GM12801 (cell line): ENCODE results near the gene TMEM217.

Experiments
- CTCF ChIP-seq: IDR thresholded peaks from one replicate; pipeline ENCODE4 v1.5.1; 2011; ENCODE audit warnings: control low read depth; ENCODE audit not compliant: insufficient read length; ENCODE audit errors: extremely low read depth

The TMEM217 gene

GRCh38 chr6:37256692-37257319 is 1.1 kb downstream of the TMEM217 start:
- no peak for TF ChIP-seq CTCF

- no peak for TF ChIP-seq CTCF
These were observed 3.1 kb downstream of the TMEM217 start for GRCh38 chr6:37254881-37255280.

GRCh38 chr6:37253486-37254007 is 4.4 kb downstream of the TMEM217 start:
- TF ChIP-seq CTCF = no peak

GRCh38 chr6:37251211-37251780 is 6.6 kb downstream of the TMEM217 start:
- TF ChIP-seq CTCF = no peak

GRCh38 chr6:37244430-37245310 is 13.3 kb downstream of the TMEM217 start:
- no peak for TF ChIP-seq CTCF

- TF ChIP-seq CTCF = no peak
These were observed 14.1 kb downstream of the TMEM217 start for GRCh38 chr6:37243816-37244370.
